HG03097 (cell line): ENCODE data around the gene ARL4D.
"Not testable (repeated sequence)": the region's sequence is repeated elsewhere in the genome, so short reads cannot be mapped to it uniquely, and the experiment has no call there.

Experiments
- ATAC-seq: cut with Tn5 transposase; IDR thresholded peaks from one replicate; pipeline ENCODE4 v1.9.1; 2021; ENCODE audit not compliant: unreplicated experiment, low FRiP score

The ARL4D gene

DNA sequence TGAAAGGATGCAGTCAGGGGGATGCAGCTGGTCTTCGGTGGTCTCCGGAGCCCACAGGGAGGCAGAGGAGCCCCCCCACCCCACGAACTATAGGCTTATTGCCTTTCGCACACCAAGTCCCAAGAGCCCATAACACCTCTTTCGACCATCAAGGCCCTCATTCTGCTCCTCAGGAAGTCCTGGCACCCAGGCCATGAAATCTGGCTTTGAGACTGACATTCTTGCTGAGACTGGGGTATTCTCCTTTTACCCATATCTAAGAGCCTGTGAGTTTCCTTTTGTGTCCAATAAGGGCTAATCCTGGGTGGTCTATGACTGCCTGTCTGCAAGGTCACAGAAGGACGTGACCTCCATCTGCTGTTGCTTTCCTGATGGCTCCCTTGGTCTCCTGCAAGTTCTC lies 6.4 kb upstream of the ARL4D start:
- no peak for ATAC-seq

DNA sequence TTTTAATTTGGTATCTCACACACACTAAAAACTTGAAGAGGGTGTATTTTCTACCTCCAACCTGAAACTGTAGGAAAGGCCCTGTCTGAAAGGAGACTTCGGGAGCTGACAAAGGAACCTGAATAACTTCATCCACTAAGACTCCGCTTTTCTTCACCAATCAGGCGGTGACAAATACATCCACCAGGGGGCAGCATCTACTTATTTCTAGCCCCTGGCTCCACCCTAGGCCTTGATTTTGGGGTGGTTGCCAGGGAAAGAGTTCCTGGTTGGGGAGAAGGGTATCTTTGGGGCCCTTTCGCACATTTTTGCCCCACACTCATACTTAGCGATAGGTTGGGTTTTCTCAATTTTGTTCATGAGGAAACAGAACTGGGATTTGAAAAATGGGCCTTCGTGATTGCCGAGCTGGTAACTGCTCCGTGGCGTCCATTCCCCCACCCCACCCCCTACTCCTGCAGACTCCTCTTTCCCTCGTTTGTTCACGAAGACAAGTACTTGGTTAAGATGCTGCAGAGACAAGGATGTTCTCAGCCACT lies 4.8 kb upstream of the ARL4D start:
- ATAC-seq = no peak

DNA sequence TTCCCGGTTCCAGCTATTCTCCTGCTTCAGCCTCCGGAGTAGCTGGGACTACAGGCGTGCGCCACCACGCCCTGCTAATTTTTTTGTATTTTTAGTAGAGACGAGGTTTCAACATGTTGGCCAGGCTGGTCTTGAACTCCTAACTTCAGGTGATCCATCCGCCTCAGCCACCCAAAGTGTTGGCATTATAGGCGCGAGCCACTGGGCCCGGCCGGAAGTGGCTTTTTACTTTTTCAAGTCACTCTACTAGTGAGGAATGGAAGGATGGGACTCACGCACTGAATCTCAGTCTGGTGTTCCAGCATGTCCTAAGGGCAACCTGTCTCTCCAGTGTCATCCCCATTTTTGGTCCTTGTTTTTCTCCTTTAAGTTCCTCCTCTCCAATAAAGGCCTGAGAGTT lies 4.1 kb upstream of the ARL4D start:
- not testable (repeated sequence) for ATAC-seq

- ATAC-seq = no peak
Measured at GRCh38 chr17:43395165-43395564, 3.6 kb upstream of the ARL4D start.

DNA sequence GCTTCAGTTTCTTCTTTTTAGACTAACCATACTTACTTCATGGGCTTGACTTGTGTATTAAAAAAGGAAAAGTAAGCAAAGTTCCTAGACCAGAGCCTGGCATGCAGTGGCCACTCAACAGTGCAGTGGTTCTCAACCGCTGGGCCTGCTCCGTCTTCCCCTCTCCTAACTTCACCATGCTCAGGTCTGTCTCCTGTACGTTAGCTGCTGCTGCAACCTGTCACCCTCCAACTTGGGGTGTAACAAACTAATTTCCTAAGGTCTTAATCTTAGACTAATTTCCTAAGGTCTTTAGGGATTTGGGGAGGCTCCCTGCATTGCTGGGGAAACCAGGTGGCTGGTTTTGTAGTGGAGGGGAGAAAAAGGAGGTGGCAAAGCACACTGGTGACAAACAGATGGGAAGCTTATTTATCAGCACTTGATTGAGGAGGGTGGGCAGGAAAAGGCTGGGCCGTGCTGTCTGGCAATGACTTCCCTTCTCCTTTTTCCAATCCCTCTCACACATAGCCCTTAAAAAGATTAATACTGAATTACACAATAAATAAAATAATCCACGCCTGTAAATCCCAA lies 2.2 kb upstream of the ARL4D start:
- no peak for ATAC-seq

- ATAC-seq = no peak
Measured at GRCh38 chr17:43399839-43400328, 1.1 kb downstream of the ARL4D start.

DNA sequence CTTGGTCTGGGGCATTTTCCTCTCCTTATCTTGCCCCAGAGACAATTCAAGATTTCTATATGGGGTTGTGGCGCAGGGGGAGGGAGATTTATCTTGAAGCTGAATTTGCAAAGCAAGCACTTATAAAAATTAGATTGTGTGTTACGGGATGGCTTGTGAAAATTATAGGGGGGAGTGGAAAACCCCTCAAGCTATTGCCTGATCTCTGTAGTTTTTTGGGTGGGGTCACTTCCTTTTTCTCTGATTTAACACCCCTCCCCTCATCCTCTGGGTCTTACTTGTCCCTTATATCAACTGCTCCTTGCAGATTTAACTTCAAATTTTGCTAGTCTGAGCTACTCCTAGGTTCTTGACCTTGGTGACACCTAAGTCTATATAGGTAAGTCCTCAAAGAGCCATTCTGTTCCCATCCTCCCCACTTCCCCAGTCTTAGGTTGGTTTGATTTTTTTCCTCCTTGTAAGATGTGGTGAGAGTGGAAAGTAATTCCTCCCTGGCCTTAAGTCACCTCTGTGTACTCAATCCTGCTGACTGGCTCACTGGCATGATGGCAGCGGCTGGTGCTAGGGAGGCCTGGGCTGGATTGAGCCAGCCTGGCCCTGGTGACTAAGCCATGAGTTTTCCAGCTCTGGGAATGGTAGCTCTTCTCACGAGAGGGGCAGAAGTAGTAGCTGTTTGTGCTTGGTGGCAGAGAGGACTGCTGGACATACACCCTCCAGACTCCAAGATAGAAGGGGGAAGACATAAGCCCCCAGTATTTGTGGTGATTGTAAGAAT lies 2.3 kb downstream of the ARL4D start:
- no peak for ATAC-seq

GRCh38 chr17:43402078-43402477 lies 3.3 kb downstream of the ARL4D start:
- no peak for ATAC-seq

- ATAC-seq = no peak
Measured at GRCh38 chr17:43402567-43402966, 3.8 kb downstream of the ARL4D start.

DNA sequence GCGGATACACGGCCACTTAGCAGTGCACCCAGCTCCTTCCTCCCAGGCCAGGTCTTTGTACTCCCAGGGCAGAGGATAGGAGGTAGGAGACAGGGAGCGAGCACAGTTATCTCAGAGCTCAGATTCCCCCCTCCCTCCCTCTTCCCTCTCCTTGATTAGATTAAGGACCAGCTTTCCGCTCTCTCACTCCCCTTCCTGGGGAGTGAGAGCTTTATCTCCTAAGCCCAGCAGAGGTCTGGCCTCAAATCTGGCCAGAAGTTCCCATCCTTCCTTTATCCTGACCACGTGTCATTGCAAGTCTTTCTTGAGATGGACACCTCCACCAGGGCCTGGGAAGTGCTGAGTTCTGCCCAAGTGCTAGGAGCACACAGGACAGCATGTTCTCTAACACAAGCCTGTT lies 5.1 kb downstream of the ARL4D start:
- no peak for ATAC-seq

- no peak for ATAC-seq
Measured at GRCh38 chr17:43405861-43406260, 7.1 kb downstream of the ARL4D start.

GRCh38 chr17:43406676-43407645 lies 8.2 kb downstream of the ARL4D start:
- ATAC-seq = no peak

DNA sequence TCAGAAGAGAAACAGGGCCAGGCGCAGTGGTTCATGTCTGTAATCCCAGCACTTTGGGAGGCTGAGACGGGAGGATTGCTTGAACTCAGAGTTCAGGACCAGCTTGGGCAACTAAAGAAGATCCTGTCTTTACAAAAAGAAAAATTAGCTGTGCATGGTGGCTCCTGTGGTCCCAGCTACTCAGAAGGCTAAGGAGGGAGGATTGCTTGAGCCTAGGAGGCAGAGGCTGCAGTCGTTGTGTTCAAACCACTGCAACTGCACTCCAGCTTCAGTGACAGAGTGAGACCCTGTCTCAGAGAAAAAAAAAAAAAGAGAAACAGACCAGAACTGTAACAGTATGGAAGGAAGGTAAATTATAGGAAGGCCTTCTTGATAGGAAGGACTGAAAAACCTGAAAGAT lies 10.3 kb downstream of the ARL4D start:
- no peak for ATAC-seq

DNA sequence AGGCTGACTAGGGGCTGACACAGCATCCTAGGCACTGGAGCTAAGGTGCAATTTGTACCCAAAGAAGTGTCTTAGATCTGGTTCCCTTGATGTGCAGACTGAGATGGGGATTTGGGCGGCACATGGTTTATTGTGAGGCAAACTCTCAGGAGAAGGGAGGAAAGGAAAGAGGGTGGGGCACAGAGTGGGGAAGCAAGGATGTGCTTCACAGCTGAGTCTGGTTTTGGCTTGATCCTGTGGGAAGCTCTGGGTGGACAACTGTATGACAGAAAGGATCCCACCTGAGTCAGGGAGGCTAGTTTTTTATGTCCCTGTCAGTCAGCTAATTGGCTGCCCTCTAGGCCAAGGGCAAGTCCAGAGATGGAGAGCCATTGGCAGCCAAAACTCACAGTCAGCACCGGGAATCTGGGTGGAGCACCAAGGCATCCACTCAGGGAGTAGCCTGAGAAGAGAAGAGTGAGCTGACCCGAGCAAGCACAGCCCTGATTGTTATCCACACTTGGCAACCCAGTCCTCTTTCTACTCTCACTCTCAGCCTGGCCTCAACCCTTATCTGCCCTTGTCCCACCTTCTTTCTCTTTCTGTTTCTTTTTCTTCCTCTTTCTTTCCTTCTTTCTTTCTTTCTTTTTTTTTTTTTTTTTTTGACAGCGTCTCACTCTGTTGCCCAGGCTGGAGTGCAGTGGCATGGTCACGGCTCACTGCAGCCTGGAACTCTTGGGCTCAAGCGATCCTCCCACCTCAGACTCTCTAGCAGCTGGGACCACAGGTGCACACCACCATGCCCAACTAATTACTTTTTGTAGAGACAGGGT lies 12.0 kb downstream of the ARL4D start:
- no peak for ATAC-seq

GRCh38 chr17:43411369-43411677 lies 12.5 kb downstream of the ARL4D start:
- ATAC-seq = no peak

DNA sequence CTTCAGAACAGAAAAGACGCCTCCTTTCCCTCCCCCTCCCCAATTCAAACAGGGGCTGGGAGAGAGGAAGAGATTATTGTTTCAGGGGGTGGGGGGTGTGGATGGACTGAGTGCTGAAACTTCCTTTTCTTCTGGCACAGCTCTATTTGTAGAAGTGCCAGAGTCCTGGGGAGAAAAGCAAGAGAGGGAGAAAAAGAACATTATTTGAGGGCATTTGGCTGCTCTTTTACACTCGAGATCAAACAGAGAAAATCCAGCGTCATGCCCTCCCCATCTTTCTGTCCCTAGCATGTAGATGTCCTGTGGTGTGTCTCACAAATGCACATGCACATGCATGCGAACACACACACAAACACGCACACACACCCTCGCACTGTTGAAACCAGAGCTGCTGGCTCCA lies 13.0 kb downstream of the ARL4D start:
- ATAC-seq = no peak

DNA sequence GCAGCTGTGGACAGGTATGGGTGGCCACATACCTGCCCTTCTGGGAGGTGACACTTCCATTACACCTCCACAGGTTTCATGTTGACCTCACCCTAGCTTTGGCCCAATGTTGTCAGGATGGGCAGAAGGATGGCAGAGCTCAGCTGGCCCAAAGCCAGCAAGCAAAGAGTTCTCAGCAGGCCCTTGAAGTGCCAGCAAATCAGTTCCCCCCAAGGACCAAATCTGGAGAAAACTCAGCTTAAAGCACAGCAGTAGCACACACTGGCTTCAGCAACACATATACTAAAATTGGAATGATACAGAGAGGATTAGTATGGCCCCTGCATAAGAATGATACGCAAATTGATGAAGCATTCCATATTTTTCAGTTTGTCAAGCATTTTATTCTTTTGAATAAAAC lies 13.4 kb downstream of the ARL4D start:
- no peak for ATAC-seq

GRCh38 chr17:43416998-43417890 lies 18.5 kb downstream of the ARL4D start:
- no peak for ATAC-seq
